K562 (cell line): ENCODE measurements around the gene TECPR1. TPM values are rescaled to one million over a fixed set of nuclear protein-coding genes. Genes with fewer than 3 reads are reported as not detected.

Source experiments
- BHLHE40 ChIP-seq: IDR thresholded peaks from 2 replicates; pipeline ENCODE4 v1.6.1; 2011; ENCODE audit warnings: low read length, improper control_type of control experiment
- E2F8 ChIP-seq: fragments of 450-650 bp; IDR thresholded peaks from 2 replicates; pipeline ENCODE4 v1.7.1; 2018; ENCODE audit warnings: mild to moderate bottlenecking, low read depth; ENCODE audit not compliant: partially characterized antibody
- FOXM1 ChIP-seq, 2 experiments: fragments of 450-650 bp in 1 of 2; sonication (generic) in 1 of 2; formaldehyde crosslinking in 1 of 2; IDR thresholded peaks; 2 replicates each; pipeline versions ENCODE4 v1.6.1 to v1.9.0; 2017 to 2022; ENCODE audit warnings: low read depth in 2 of 2, mild to moderate bottlenecking in 2 of 2, missing genetic modification reagents in 1 of 2, moderate library complexity in 1 of 2
- PBX2 ChIP-seq, 2 experiments: IDR thresholded peaks in 1 of 2; conservative IDR thresholded peaks in 1 of 2; 2 replicates each; pipeline ENCODE4 v1.6.1; 2016; ENCODE audit warnings: low read depth in 2 of 2, mild to moderate bottlenecking in 1 of 2, missing compliant biosample characterization in 1 of 2, missing genetic modification characterization in 1 of 2, moderate library complexity in 1 of 2
- SMARCA4 ChIP-seq: fragments of 450-650 bp; IDR thresholded peaks from 2 replicates; pipeline ENCODE4 v1.6.1; 2016
- SMARCE1 ChIP-seq: fragments of 450-650 bp; IDR thresholded peaks from 2 replicates; pipeline ENCODE4 v1.7.1; 2016; ENCODE audit warnings: mild to moderate bottlenecking
- VEZF1 ChIP-seq: fragments of 200-800 bp; sonication (Bioruptor generic); IDR thresholded peaks from 2 replicates; pipeline ENCODE4 v1.6.1; 2017; ENCODE audit warnings: missing genetic modification characterization, missing compliant biosample characterization
- ZBTB40 ChIP-seq, 2 experiments: fragments of 450-650 bp in 1 of 2; sonication (generic) in 1 of 2; formaldehyde crosslinking in 1 of 2; IDR thresholded peaks; 2 replicates each; pipeline versions ENCODE4 v1.7.1 to v1.9.0; 2016 to 2022; ENCODE audit warnings: inconsistent platforms in 1 of 2, mild to moderate bottlenecking in 1 of 2, missing genetic modification reagents in 1 of 2
- polyA plus RNA-seq, 8 experiments: library from polyadenylated mRNA; depleted of rRNA in 4 of 8; stranded (reverse) in 5 of 8; unstranded in 3 of 8; fragments of >200 nt; fragmentation: Nextera tagmentation in 2 of 8; fragmentation: Illumina TruSeq in 1 of 8; extraction: Ambion mirVana in 2 of 8; extraction: Trizol in 1 of 8; gene quantifications; 2 replicates each; pipeline versions ENCODE4 v1.2.1 to v1.2.3, GENCODE V29; 2011 to 2014; ENCODE audit warnings: inconsistent platforms in 1 of 8, missing spikeins in 1 of 8
- total RNA-seq, 7 experiments: library from RNA; depleted of rRNA in 6 of 7; stranded (reverse); fragments of >200 nt in 6 of 7; fragmentation: Illumina TruSeq in 2 of 7; extraction: Trizol in 2 of 7; gene quantifications; 2 replicates each; pipeline versions ENCODE4 v1.2.1 to v1.2.3, GENCODE V29; 2011 to 2021; ENCODE audit warnings: low replicate concordance in 1 of 7

Gene TECPR1
- total and polyA plus RNA-seq, 9 of the 15 experiments (the other 6 are each of a cell fraction or from before 2014, with no cell fraction given) = 0.17 to 15.0 (median 2.2) TPM

GRCh38 chr7:98300595-98301372, 48.8 kb upstream of the TECPR1 start (continued):
- TF ChIP-seq SMARCE1 (peak; percentile 38; the same call in 1 of the 2 replicates), BHLHE40 (peak; percentile 63), ZBTB40 (IDR thresholded peaks at IDR 0.05) (no peak), ZBTB40 (CRISPR knock-in tag; IDR thresholded peaks at IDR 0.05) (no peak), VEZF1 (CRISPR knock-in tag) (peak; percentile 46; the same call in 1 of the 2 replicates), E2F8 (no peak), FOXM1 (IDR thresholded peaks at IDR 0.05; ENCODE audit: low read depth) (no peak), FOXM1 (CRISPR knock-in tag; IDR thresholded peaks at IDR 0.05; ENCODE audit: low read depth) (no peak), SMARCA4 (peak; percentile 32; the same call in 1 of the 2 replicates), PBX2 (CRISPR knock-in tag; IDR thresholded peaks at IDR 0.05; ENCODE audit: low read depth) (no peak), PBX2 (tag; conservative IDR thresholded peaks at IDR 0.05; ENCODE audit: low read depth) (peak; percentile 61)
